ENCODE data around the gene MALT1. TPM values are rescaled to one million over a fixed set of nuclear protein-coding genes. Genes with fewer than 3 reads are reported as not detected.

The MALT1 gene
- total and polyA plus RNA-seq, 9 donors, result 9.0 to 24.7 (median 17.0) TPM

DNA sequence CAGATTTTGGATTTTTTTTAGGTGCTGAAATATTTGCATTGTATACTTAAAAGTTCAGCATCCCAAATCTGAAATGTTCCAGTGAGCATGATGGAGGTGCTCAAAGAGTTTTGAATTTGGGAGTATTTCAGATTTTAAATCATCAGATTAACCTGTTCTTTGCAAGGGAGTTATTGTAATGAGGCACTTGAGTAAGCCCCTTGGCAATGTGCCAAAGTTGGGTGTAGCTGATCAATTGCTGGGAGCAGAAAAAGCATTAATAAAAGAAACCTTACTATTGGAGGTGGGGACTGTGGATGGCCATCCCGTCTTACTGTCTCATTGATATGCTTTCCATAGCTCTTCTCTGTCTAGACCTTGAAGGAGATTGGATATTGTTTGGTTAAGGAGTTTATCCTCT is 28.3 kb downstream of the MALT1 start:
- Histone ChIP-seq H3K27ac (no peak overlapping the region), H3K9me3 (no peaks in the 10 kb centered on the region), H3K4me1 (ENCODE audit: insufficient read depth) (no peaks in the 10 kb centered on the region), H3K27me3 (no peaks in the 10 kb centered on the region), H3K36me3 (no peaks in the 10 kb centered on the region), H3K4me3 (no peak overlapping the region)
- WGBS, 3 donors, result 97 to 100% (median 98%) methylated on average over 1 of the region's 1 CpG
- TF ChIP-seq, protein P1, sequence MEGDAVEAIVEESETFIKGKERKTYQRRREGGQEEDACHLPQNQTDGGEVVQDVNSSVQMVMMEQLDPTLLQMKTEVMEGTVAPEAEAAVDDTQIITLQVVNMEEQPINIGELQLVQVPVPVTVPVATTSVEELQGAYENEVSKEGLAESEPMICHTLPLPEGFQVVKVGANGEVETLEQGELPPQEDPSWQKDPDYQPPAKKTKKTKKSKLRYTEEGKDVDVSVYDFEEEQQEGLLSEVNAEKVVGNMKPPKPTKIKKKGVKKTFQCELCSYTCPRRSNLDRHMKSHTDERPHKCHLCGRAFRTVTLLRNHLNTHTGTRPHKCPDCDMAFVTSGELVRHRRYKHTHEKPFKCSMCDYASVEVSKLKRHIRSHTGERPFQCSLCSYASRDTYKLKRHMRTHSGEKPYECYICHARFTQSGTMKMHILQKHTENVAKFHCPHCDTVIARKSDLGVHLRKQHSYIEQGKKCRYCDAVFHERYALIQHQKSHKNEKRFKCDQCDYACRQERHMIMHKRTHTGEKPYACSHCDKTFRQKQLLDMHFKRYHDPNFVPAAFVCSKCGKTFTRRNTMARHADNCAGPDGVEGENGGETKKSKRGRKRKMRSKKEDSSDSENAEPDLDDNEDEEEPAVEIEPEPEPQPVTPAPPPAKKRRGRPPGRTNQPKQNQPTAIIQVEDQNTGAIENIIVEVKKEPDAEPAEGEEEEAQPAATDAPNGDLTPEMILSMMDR (IDR thresholded peaks at IDR 0.05), result no peak
- TF ChIP-seq POLR2A (IDR thresholded peaks at IDR 0.05) (no peak), EP300 (IDR thresholded peaks at IDR 0.05) (no peak)
- DNase-seq, result no peak
- intact Hi-C loops (cut with DNase I), result no loop called here

DNA sequence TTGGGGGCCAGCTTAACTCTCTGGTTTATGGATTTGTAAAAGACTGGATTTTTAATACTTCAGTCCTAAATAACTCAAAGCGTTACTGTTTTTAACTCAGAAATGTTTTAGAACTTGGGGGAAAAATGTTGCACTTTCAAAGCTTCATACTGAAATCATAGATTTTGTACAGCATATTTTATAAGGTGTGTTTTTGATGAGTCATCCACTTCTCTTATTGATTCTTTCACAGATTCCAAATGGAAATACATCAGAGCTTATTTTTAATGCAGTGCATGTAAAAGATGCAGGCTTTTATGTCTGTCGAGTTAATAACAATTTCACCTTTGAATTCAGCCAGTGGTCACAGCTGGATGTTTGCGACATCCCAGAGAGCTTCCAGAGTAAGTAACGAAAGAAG is 28.9 kb downstream of the MALT1 start:
- no peaks in the 10 kb centered on the region for H3K36me3 ChIP-seq
- TF ChIP-seq POLR2A (IDR thresholded peaks at IDR 0.05) (no peak), EP300 (IDR thresholded peaks at IDR 0.05) (no peak)
- TF ChIP-seq, protein P1 (IDR thresholded peaks at IDR 0.05), result no peak
- no peak overlapping the region for H3K4me3 ChIP-seq
- no peak for DNase-seq
- H3K27me3 ChIP-seq, result no peaks in the 10 kb centered on the region
- no peaks in the 10 kb centered on the region for H3K9me3 ChIP-seq
- no peak overlapping the region for H3K27ac ChIP-seq
- intact Hi-C loops (cut with DNase I), result no loop called here
- 86 to 95% (median 92%) methylated on average over 4 of the region's 4 CpGs for WGBS, 3 donors
- no peaks in the 10 kb centered on the region for H3K4me1 ChIP-seq (ENCODE audit: insufficient read depth)

DNA sequence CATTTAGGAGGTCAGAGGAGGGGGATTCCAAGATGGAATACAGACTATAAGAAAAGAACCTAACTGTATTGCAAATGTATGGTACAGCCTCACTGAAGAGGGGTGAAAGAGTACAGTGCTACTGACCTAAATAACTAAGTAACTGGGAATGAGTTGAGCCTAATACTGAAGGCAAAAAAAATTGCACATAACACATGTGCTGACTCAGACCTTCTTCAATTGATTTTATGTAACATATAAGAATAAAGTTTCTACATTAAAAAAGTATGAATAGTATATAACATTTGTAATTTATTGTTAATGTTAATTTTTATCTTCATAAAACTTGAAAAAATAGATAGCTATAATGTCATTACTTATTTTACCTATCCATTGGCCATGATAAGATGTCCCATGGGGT is 41.7 kb downstream of the MALT1 start:
- no peaks in the 10 kb centered on the region for H3K36me3 ChIP-seq
- H3K4me3 ChIP-seq, result no peak overlapping the region
- no peak for DNase-seq
- H3K4me1 ChIP-seq (ENCODE audit: insufficient read depth), result no peaks in the 10 kb centered on the region
- H3K27me3 ChIP-seq, result no peaks in the 10 kb centered on the region
- H3K9me3 ChIP-seq, result no peaks in the 10 kb centered on the region
- TF ChIP-seq, protein P1 (IDR thresholded peaks at IDR 0.05), result no peak
- intact Hi-C loops (cut with DNase I), result no loop called here
- H3K27ac ChIP-seq, result no peak overlapping the region

DNA sequence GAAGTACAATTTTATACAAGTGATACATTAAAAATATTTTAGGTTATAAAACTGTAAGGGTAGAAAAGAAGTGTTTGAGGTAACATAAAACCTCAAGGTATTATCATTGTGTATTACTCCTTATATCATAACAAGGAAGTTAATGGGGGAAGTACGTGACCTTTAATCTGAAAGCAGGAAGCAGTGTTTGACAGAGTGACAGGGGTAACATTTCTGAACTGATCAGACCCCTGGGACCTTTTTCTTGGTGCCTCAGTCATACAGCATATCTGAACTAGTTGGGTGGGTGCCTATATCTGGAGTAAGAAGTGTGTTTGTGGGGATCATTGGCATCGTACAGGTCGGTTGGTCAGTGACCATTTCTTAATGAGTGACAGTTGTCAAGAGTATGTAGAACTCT is 43.0 kb downstream of the MALT1 start:
- no peak for DNase-seq
- no peaks in the 10 kb centered on the region for H3K4me1 ChIP-seq (ENCODE audit: insufficient read depth)
- H3K27me3 ChIP-seq, result no peaks in the 10 kb centered on the region
- TF ChIP-seq POLR2A (IDR thresholded peaks at IDR 0.05) (no peak), EP300 (IDR thresholded peaks at IDR 0.05) (no peak)
- 95 to 96% (median 96%) methylated on average over 3 of the region's 3 CpGs for WGBS, 3 donors
- no peaks in the 10 kb centered on the region for H3K9me3 ChIP-seq
- no peak overlapping the region for H3K4me3 ChIP-seq
- no peak overlapping the region for H3K27ac ChIP-seq
- H3K36me3 ChIP-seq, result no peaks in the 10 kb centered on the region
- intact Hi-C loops (cut with DNase I), result no loop called here

DNA sequence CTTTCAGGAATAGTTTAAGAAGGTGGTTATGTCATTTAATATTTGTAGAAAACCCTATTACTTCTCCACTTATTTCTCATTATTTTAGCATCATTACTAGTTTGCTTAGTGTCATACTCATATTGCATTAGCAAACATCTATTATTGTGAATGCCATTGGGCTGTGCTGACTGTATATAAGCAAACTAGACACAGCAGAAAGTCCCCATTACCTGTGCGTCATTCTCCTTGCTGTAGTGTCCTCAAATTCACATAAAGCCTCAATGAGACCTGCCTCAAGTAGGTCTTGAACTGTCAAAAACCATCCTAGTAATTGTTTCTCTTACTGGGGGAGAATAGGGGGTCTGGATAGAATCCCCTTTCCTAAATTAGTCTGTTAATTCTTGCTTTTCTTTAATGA is 43.6 kb downstream of the MALT1 start:
- TF ChIP-seq POLR2A (IDR thresholded peaks at IDR 0.05), result no peak
- TF ChIP-seq, protein P1 (IDR thresholded peaks at IDR 0.05), result no peak
- no peak for TF ChIP-seq EP300 (IDR thresholded peaks at IDR 0.05)
- Histone ChIP-seq H3K9me3 (no peaks in the 10 kb centered on the region), H3K36me3 (no peaks in the 10 kb centered on the region), H3K27ac (no peak overlapping the region), H3K4me3 (no peak overlapping the region), H3K4me1 (ENCODE audit: insufficient read depth) (no peaks in the 10 kb centered on the region), H3K27me3 (no peaks in the 10 kb centered on the region)
- no peak for DNase-seq
- intact Hi-C loops (cut with DNase I), result no loop called here
- WGBS, 3 donors, result 93 to 100% (median 100%) methylated on average over 1 of the region's 1 CpG
